ENCODE measurements around the gene CENPX.
"Not testable (repeated sequence)": the region's sequence is repeated elsewhere in the genome, so short reads cannot be mapped to it uniquely, and the experiment has no call there.

Gene CENPX

DNA sequence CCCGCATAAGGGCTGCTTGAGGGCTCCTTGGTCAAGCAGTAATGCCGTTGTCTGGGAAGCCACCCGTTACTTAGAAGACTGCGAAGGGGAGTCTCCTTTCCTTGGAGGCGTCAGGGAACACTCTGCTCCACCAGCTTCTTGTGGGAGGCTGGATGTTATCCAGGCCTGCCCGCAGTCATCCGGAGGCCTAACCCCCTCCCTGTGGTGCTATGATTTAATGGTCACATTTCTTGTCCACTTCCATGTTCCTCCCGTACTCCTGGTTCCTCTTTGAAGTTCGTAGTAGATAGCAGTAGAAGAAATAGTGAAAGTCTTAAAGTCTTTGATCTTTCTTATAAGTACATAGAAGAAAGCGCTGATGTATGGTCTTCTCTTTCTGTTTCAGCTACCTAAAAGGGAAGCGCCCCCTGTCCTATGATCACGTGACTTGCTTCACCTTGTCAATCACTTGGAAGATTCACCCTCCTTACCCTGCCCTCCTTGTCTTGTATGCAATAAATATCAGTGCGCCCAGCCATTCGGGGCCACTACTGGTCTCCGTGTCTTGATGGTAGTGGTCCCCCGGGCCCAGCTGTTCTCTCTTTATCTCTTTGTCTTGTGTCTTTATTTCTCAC lies 16.2 kb upstream of the CENPX start:
- not testable (repeated sequence) for DNase-seq

DNA sequence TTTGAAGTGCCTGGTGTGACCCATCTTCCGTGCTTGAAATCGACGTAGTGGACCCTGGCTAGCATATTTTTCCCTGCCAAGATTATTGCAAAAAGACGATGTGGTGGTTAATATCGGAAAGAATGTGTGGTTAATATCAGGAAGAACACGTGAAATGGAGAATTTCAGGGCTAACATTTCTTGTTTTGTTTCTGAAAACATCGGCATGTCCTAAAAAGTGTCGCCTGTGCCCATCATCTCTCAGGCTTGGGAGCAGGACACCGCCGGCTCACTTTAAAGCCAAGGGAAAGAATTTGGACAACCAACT lies 15.2 kb upstream of the CENPX start:
- DNase-seq, result no peak

DNA sequence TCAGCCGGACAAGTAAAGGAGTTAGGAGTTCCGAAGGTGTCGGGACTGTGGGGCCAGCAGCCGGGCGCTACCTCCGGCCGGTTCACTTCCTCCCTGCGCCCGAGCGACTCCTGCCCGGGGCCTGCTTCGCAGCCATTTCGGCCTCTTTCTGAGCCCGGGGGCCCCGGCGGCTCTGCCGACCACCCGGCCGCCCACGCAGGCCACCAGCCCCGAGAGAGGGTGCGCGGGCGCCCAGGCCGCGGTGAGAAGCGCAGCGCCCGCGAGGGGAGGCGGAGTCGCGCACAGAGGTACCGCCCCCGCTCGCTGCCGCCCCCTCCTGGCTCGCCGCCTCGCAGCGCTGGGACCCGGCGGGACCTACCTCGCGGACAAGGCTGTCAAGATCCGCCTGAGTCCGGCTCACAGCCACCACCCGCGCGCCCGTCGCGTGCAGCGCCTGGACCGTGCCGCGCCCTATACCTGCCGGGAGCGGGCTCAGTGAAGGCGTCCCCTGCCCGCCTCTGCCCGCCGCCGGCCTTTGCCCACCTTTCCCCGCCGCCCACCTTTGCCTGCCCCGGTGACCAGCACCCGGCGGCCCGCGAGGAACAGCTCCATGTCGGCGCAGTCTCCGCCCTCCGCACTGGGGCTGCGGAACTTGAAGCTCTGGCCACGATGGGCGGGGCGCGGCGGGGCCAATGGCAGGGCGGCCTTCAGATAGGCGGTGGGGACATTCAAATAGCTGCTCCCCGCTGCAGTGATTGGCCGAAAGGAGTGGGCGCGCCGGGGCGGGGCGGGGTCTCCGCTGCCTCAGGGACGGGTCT lies 14.6 kb upstream of the CENPX start, which contains the start of gene DCXR:
Gene DCXR (minus strand): TSS at position 606 of the 797 bp plus-strand sequence. CDS start 15 bp downstream, at position 591.
- peak; percentile 91 for DNase-seq

DNA sequence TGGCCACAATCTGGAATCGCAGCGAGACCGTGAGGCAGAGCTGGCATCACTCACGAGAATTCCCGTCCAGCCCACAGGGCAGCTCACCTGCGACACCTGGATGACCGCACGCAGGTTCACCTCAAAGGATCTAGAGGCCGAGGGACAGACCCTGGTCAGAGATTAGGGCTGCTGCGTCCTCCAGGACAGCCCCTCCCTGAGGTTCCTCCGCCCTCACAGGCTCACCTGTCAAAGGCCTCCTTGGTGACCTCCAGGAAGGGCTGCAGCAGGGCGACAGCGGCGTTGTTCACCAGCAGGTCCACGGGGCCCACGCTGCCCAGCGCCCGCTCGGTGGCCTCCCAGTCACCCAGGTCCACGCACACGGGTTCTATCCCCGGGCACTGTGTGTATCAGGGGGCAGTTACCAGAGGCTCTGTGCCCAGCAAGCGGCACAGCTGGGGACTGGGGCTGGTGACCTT lies 14.0 kb upstream of the CENPX start:
- no peak for DNase-seq

DNA sequence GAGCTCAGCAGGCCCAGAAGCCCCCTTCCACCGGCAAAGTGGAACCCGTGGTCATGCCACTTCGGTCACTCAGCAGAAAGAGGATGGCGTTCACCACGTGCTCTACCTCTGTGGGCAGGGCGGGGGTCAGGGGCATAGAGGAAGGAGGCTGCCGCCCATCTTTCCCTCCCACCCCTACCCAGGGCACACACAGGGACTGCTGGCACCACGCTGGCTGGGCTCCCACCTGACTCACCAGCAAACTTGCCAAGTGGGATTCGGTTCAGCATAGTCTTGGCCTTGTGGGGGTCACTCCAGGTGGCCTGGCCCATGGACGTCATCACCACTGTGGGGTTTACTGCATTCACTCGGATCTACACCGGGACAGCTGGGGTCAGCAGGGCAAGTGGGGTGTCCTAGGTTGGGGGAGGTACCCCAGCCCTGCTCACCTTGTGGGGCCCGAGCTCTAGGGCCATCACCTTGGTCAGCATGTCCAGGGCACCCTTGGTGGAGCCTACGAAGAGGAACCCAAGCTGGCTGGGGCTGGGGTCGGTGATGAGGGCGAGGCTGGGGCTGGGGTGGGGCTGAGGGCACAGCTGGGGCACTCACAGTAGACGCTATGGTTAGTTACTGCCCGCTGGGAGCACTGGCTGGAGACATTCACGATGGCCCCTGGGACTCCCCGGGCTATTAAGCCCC lies 13.4 kb upstream of the CENPX start:
- DNase-seq, result no peak

DNA sequence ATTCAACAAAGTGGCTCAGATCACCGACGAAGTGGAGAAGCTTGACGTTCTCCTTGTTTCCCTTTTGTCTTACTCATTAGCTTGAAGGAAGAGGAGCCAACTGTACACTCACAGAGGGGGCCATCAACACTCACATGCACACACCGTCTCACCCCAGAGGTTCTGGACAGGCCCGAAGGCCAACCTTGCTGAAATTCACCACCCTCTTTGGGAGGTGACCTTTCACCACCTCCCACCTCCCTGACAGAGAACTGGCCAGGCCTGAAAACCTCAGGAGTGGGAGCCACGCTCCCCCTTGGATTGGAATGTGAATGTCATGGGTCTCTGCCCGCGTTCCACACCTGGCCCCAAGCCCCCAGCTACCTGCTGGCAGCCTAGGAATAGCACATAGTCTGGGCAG lies 12.8 kb upstream of the CENPX start:
- DNase-seq, result no peak

DNA sequence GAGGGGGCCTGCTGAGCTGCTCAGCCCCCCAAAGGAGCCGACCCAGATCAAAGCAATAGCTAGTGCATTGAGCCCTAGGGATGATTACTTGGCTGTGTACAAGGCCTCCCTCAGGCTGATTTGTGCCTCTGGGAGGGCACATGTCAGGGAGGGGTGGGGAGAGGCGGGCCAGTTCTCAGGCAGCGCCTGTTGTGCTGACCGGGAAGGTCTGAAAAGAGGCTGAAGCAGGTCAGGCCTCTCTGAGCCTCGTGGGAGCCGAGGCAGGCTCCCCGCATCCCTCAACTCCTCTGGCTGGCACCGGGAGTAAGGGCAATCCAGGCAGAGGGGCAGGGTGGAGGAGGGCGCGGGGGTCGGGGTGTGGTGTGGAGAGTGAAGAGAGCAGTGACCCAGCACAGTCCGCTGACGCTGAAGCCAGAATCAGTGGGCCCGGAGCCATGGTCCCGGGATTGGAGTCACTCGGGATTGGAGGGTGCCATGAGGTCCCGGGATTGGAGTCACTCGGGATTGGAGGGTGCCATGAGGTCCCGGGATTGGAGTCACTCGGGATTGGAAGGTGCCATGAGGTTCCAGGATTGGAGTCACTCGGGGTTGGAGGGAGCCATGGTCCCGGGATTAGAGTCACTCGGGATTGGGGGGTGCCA lies 11.8 kb upstream of the CENPX start:
- DNase-seq, result no peak

DNA sequence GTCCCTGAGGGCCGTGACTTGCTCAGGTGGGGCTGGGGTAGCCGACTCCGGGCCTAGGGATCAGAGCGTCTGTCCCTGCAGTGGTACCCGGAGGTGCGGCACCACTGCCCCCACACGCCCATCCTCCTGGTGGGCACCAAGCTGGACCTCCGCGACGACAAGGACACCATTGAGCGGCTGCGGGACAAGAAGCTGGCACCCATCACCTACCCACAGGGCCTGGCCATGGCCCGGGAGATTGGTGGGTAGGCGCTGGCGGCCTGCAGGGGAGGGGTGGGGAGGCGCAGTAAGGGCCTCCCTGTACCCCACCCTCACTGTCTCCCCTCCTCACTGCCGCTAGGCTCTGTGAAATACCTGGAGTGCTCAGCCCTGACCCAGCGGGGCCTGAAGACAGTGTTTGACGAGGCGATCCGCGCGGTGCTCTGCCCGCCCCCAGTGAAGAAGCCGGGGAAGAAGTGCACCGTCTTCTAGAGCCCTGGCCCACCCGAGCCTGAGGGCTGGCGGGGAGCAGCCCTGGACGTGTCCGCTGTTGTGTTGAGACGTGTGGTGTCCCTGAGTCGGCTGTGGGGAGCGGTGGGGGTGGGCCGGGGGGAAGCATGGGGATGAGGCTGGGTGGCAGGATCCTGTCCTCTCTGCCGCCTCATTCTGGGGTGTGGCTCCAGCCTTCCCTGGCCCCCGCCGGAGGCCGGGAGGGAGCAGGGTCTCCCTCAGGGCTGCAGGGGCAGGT lies 10.8 kb upstream of the CENPX start:
- DNase-seq, result no peak

DNA sequence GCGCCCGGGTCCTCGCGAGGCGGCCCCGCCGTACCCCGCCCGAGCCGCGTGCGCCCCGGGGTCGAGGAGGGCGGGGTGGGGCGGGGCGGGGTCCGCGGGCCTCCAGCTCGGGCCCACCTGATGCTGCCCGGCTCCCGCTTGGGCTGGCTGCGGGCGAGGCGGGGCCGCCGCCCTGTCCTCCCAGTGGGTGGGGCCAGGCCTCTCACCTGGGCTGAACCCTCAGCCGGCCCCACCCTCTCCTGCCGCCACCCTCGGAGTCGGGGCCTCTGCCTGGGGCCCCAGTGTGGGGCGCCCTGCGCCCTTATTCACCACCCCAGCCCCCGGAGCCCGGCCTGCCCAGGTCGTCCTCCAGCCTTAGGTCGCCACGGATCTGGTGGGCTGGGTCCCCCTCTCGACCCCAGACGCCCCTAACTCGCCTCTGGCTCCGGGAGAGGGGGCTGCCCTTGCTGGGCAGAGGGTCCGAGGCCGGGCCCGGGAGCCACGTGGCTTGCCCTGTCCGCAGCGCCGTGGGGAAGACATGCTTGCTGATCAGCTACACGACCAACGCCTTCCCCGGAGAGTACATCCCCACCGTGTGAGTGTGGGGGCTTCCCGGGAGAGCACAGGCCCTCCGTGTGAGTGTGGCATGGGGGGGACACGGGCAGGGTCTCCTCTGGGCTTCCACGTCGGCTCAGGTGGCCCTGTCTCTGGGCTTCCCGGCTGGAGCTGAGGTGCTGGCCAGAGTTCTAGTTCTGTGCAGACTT lies 9.4 kb upstream of the CENPX start:
- DNase-seq, result no peak

DNA sequence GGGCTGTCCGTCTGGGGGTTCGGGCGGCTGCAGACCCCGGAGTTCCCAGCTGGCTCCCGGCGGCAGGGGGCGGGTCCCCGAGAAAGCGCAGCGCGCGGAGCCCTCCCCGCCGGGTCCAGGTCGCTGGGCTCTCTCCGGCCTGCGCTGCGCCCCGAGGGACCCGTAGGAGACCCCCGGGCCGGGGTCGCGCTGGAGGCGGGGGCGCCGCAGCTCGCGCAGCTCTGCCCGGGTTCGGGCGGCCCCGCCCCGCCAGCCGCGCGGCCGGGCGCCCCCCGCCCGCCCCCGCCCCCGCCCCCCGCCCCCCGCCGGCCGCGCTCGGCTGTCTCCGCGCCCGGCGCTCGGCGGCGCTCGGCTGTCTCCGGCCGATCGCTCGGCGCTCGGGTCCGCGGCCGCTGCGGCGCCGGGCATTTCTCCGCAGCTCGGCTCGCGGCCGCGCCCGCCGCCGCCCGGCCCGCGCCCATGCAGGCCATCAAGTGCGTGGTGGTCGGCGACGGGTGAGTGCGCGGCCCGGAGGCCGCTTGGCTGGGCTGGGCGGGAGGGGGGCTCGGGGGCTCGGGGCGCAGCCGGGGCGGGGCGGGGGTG lies 8.7 kb upstream of the CENPX start, which contains the start of gene RAC3:
Gene RAC3 (plus strand): TSS at position 376 of the 582 bp plus-strand sequence. CDS start 84 bp downstream, at position 460.
- DNase-seq, result no peak

DNA sequence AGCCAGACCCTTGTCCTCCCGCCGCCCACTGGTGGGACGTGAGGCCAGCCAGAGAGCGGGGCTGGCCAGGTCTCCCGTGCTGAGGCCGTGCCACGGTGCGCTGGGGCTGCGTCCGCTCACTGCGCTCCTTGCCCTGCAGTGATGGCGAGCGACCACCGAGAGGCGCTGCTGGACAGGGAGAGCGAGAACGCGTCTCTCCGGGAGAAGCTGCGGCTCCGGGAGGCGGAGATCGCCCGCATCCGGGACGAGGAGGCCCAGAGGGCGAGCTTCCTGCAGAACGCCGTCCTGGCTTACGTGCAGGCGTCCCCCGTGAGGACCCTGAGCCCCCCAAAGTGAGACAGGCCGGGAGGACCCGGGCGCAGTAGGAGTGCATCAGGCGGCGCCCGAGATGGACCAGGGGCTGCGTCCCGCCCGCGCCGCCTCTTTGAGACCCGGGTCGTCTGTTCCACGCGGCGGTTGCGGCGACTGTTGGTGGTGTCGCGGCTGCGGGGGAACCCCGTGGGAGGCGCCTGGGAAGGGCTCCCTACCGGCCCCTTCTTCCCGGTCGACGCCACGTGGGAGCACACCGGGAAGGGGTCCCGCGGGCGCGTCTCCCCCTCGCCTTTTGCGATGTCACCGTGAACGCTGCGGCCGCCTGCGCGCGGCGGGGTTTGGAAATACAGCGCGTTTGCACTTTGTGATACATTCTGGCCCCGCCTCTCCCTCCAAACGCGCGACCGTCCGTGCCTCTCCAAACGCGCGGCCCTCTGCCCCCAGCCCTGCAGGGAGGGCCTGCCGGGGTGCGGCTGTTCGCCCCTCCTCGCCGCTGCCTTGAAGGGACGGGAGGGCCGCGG lies 8.0 kb upstream of the CENPX start:
- peak; percentile 78 for DNase-seq

DNA sequence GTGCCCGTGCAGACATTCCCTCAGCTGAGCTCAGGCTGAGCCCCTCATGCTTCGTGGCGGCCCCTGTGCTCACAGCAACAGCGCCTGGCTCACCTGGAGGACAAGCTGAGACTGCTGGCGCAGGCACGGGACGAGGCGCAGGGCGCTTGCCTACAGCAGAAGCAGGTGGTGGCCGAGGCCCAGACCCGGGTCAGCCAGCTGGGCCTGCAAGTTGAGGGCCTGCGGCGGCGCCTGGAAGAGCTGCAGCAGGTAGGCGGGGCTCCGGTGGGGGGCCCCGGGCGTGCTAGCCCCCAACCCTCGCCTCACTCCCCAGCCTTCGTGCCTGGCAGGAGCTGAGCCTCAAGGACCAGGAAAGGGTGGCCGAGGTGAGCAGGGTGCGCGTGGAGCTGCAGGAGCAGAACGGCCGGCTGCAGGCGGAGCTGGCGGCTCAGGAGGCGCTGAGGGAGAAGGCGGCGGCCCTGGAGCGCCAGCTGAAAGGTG lies 7.4 kb upstream of the CENPX start:
- no peak for DNase-seq

DNA sequence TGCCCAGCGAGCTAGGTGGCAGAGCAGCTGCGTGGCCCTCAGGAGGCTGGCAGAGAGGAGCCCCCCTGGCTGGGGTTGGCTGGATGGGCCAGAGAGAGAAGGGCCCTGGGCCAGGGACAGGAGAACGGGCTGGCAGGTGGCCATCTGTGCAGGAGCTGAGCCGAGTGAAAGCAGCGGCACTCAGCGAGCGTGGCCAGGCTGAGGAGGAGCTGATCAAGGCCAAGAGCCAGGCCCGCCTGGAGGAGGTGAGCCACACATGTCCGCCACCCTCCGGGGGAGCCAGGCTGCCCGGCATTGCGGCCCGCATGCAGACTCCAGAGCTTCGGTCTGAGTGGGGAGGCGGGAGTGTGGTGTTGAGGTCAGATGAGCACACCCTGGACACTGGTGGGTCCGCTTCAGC lies 6.7 kb upstream of the CENPX start:
- DNase-seq, result no peak

DNA sequence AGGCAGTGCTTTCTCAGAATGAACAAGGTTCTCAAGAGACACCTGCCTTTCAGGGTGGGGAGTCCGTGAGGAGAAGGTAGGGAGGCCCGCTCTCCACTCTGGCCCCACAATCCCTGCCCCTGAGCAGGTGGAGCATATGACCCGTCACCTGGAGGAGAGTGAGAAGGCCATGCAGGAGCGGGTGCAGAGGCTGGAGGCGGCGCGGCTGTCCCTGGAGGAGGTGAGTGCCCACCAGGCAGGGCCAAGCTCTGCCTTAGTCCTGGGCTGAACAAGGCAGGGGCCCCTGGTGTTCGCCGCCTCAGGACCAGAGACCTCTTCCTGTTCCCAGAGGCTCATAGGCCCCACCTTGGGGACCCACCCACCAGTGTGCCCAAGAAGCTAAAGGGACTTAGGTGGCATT lies 6.3 kb upstream of the CENPX start:
- no peak for DNase-seq

DNA sequence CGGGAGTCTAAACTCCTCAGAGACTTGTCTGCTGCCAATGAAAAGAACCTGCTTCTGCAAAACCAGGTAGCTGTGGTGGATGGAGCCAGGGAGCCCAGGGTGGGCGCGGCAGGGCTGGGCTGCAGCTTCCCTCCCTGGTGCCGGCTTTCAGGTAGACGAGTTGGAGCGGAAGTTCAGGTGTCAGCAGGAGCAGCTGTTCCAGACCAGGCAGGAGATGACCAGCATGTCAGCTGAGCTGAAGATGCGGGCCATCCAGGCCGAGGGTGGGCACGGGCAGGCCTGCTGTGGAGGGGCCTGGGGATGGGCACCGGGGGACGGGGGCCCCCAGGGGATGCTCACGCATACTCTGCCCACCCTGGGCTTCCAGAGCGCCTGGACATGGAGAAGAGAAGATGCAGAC lies 5.6 kb upstream of the CENPX start:
- DNase-seq, result no peak

DNA sequence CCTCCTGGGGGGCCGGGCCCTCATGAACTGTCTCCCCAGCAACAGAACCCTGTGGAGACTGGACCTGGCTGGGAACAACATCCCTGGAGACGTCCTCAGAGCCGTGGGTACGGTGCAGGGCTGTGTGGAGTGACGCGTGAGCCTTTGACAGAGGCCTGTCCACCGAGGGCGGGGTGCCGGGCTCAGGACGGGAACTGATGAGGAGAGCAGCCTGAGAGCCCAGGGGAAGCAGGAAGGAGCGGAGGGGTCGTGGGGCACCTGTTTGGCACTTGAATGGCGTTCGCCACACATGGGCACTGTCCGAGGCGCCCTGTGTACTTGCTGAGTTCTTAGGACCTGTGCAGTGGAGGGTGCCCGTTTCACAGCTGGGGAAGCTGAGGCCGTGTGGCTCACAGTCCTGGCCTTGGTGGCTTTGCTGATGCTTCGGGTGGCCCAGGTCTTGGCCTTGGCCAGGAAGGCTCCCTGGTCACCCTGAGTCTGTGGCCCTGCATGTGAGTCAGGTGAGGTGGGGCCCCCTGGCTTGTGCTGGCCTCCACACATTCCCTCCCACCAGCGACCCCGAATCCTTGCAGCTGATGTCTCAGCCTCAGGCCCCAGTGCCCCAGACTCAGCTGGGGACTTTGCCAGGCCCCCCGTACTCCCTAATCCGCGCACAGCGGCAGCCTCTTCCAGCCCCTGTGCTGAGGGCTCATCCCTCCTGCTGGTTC lies 2.9 kb upstream of the CENPX start:
- no peak for DNase-seq

DNA sequence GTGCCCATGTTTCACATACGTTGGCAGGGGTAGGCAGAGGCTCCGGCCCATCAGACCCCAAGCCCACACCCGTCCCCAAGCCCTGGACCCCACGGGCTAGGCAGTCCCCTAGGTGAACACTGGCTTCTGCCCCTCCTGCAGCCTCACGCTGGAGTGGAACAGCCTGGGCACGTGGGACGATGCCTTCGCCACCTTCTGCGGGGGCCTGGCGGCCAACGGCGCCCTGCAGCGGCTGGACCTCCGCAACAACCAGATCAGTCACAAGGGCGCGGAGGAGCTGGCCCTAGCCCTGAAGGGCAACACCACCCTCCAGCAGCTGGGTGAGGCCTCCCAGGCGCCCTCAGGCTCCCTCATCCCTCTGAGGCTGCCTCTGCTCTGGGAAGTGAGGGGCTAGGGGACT lies 2.2 kb upstream of the CENPX start:
- DNase-seq, result no peak

DNA sequence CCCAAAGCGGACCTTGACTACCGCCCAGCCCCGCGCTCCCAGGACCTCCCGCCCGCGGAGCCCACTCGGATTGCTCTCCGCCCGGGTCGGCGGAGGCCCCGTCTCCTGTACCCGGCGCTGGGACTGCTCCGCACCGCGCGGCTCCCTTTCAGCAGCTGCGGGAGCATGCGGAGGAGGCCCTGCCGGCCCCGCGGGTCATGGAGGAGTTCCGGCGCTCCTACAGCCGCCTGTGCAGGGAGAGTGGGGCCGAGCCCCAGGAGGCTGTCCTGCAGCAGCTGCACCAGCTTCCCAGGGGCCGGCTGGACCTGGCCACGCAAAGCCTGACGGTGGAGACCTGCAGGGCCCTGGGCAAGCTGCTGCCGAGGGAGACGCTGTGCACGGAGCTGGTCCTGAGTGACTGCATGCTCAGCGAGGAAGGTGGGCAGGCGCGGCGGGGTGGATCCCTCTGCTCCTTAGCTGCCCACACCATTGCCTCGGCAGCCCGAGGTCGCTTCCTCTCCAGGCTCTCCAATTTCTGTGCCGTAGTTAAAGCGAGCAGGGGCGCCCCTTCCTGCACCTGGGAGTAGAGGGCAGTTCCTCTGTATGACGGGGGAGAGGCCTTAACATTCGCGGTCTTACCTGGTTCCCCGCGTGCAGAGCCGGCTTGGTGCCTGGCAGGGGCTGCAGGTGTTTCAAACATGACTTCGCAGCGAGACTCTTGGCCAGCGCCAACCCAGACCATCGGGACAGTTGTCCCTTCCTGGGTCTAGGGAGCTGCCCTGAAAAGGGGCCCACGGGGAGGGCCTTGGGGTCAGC lies 966 bp upstream of the CENPX start:
- DNase-seq, result no peak

DNA sequence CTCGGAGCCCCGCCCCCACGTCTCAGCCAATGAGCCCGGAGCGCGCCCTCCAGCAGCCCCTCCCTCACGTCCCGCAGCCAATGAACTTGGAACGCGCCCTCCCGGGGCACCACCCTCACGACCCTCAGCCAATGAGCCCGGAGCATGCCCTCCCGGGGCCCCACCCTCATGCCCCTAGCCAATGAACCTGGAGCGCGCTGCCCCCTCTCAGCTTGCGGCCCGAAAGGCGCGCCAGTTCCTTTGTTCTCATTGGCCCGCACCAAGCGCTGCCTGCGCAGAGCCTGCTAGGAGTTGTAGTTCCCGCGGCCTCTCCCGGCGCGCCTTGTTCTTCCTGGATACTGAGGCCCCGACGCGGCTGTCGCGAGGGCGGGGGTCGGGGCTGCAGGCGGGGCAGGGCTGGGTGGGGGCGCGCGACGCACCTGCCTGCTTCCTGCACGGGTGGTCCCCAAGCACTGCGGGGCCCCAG lies 336 bp upstream of the CENPX start, which contains the start of gene LRRC45:
Gene LRRC45 (plus strand): TSS at position 325 of the 466 bp plus-strand sequence. CDS start 339 bp downstream, outside the sequence.
- DNase-seq, result peak; percentile 100

Data from stimulated activated CD4-positive, alpha-beta T cell treated with anti-CD3 and anti-CD28 coated beads, Interleukin-12 subunit alpha, Interleukin-12 subunit beta, amount 100 ng/mL, for 4 hours (primary cell).